ENCODE results near the gene CDC42SE2. TPM values are rescaled to one million over a fixed set of nuclear protein-coding genes. Genes with fewer than 3 reads are reported as not detected.

Gene CDC42SE2
- polyA plus RNA-seq, 1 experiment, result 27.4 TPM

DNA sequence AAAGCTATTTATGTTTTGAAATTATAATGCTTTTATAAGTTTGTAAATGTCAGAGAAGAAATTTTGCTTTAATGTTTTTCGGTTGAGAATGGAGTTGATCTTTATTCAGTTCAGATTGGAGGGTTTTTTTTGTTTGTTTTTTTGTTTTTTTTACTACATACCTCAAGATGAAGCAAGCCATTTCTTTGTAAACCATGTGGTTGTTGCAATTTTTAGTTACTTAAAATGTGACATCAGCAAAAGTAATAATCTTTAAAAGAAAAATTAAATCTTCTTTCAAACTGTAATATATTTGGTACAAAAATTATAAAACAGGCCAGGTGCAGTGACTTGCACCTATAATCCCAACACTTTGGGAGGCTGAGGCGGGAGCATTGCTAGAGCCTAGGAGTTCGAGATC is 102.6 kb downstream of the CDC42SE2 start:
- H3K9me3 ChIP-seq (ENCODE audit: control insufficient read depth, insufficient read depth, low read length), result no peaks in the 10 kb centered on the region; the same call in 1 of the 2 replicates

GRCh38 chr5:131367219-131367860 is 103.5 kb downstream of the CDC42SE2 start:
- no peaks in the 10 kb centered on the region; the same call in 1 of the 2 replicates for H3K9me3 ChIP-seq (ENCODE audit: control insufficient read depth, insufficient read depth, low read length)
- DNase-seq (ENCODE audit: low read depth, low spot score), result no peak
- CTCF ChIA-PET, result interaction anchor here (0.9 kb wide), 1 partner anchor 15 kb away, joined by 3 read pairs; no protein-coding TSS in a partner anchor
- TF ChIP-seq, protein P1, sequence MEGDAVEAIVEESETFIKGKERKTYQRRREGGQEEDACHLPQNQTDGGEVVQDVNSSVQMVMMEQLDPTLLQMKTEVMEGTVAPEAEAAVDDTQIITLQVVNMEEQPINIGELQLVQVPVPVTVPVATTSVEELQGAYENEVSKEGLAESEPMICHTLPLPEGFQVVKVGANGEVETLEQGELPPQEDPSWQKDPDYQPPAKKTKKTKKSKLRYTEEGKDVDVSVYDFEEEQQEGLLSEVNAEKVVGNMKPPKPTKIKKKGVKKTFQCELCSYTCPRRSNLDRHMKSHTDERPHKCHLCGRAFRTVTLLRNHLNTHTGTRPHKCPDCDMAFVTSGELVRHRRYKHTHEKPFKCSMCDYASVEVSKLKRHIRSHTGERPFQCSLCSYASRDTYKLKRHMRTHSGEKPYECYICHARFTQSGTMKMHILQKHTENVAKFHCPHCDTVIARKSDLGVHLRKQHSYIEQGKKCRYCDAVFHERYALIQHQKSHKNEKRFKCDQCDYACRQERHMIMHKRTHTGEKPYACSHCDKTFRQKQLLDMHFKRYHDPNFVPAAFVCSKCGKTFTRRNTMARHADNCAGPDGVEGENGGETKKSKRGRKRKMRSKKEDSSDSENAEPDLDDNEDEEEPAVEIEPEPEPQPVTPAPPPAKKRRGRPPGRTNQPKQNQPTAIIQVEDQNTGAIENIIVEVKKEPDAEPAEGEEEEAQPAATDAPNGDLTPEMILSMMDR (IDR thresholded peaks at IDR 0.05; ENCODE audit: low read depth, low read length), result no peak
- no peak overlapping the region for H3K27ac ChIP-seq (ENCODE audit: low read depth, low read length)
- no peak overlapping the region for H3K4me3 ChIP-seq (ENCODE audit: low read depth, low read length)
- H3K27me3 ChIP-seq (ENCODE audit: control insufficient read depth, insufficient read depth, low read length), result no peaks in the 10 kb centered on the region
- POLR2A ChIA-PET, result no interaction called here

More for the DNA sequence above, 102.6 kb downstream of the CDC42SE2 start:
- Histone ChIP-seq H3K27me3 (ENCODE audit: control insufficient read depth, insufficient read depth, low read length) (no peaks in the 10 kb centered on the region), H3K4me3 (ENCODE audit: low read depth, low read length) (no peak overlapping the region), H3K27ac (ENCODE audit: low read depth, low read length) (no peak overlapping the region)
- no peak for DNase-seq (ENCODE audit: low read depth, low spot score)
- TF ChIP-seq, protein P1 (IDR thresholded peaks at IDR 0.05; ENCODE audit: low read depth, low read length), result no peak
- ChIA-PET POLR2A (interaction anchor here (0.8 kb wide), 1 partner anchor 12 kb away, joined by 4 read pairs; no protein-coding TSS in a partner anchor), CTCF (interaction anchor here (0.9 kb wide), 1 partner anchor 16 kb away, joined by 3 read pairs; no protein-coding TSS in a partner anchor)

- POLR2A ChIA-PET, result no interaction called here
- TF ChIP-seq, protein P1 (IDR thresholded peaks at IDR 0.05; ENCODE audit: low read depth, low read length), result no peak
- no peak for DNase-seq (ENCODE audit: low read depth, low spot score)
- Histone ChIP-seq H3K4me3 (ENCODE audit: low read depth, low read length) (no peak overlapping the region), H3K9me3 (ENCODE audit: control insufficient read depth, insufficient read depth, low read length) (no peaks in the 10 kb centered on the region; the same call in 1 of the 2 replicates), H3K27ac (ENCODE audit: low read depth, low read length) (no peak overlapping the region), H3K27me3 (ENCODE audit: control insufficient read depth, insufficient read depth, low read length) (no peaks in the 10 kb centered on the region)
- CTCF ChIA-PET, result interaction anchor here (1.2 kb wide), 1 partner anchor 13 kb away, joined by 3 read pairs; no protein-coding TSS in a partner anchor
Measured at GRCh38 chr5:131368866-131369265, 105.0 kb downstream of the CDC42SE2 start.

- no peaks in the 10 kb centered on the region; the same call in 1 of the 2 replicates for H3K9me3 ChIP-seq (ENCODE audit: control insufficient read depth, insufficient read depth, low read length)
- POLR2A ChIA-PET, result no interaction called here
- TF ChIP-seq, protein P1 (IDR thresholded peaks at IDR 0.05; ENCODE audit: low read depth, low read length), result no peak
- H3K27ac ChIP-seq (ENCODE audit: low read depth, low read length), result no peak overlapping the region
- CTCF ChIA-PET, result no interaction called here
- DNase-seq (ENCODE audit: low read depth, low spot score), result no peak
- H3K27me3 ChIP-seq (ENCODE audit: control insufficient read depth, insufficient read depth, low read length), result no peaks in the 10 kb centered on the region
- H3K4me3 ChIP-seq (ENCODE audit: low read depth, low read length), result no peak overlapping the region
Measured at GRCh38 chr5:131369558-131369957, 105.7 kb downstream of the CDC42SE2 start.

DNA sequence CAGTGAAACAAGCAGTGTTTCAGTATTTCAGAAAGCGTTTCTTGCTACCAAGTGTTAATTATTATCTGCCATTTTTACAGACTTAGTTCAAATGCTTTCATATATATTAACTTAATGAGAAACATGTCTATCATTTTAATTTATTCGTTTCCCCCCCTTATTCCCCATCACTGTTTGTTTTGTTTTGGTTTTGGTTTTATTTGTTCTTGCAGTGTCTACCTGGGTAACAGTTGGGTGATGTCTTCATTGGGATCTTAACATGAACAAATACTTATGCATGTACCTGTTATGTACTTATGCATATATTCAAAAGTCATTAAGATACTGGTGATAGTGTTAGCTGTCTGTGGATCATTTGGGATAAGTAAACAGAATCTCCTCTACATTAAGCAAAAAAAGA is 108.0 kb downstream of the CDC42SE2 start:
- ChIA-PET CTCF (no interaction called here), POLR2A (no interaction called here)
- H3K9me3 ChIP-seq (ENCODE audit: control insufficient read depth, insufficient read depth, low read length), result no peaks in the 10 kb centered on the region; the same call in 1 of the 2 replicates
- H3K27me3 ChIP-seq (ENCODE audit: control insufficient read depth, insufficient read depth, low read length), result no peaks in the 10 kb centered on the region
- H3K27ac ChIP-seq (ENCODE audit: low read depth, low read length), result no peak overlapping the region
- TF ChIP-seq, protein P1 (IDR thresholded peaks at IDR 0.05; ENCODE audit: low read depth, low read length), result no peak
- H3K4me3 ChIP-seq (ENCODE audit: low read depth, low read length), result no peak overlapping the region
- DNase-seq (ENCODE audit: low read depth, low spot score), result no peak
